ENCODE results near the gene HMGCR.

HMGCR gene

GRCh38 chr5:75341934-75342333, 4.9 kb downstream of the HMGCR start:
- no peak for DNase-seq

GRCh38 chr5:75342836-75343235, 5.8 kb downstream of the HMGCR start:
- no peak for DNase-seq

- no peak for DNase-seq
Measured at GRCh38 chr5:75348241-75348640, 11.2 kb downstream of the HMGCR start.

- DNase-seq = no peak
Measured at GRCh38 chr5:75349663-75350062, 12.6 kb downstream of the HMGCR start.

- no peak for DNase-seq
Measured at GRCh38 chr5:75351139-75351926, 14.3 kb downstream of the HMGCR start.

GRCh38 chr5:75355236-75355635, 18.2 kb downstream of the HMGCR start:
- DNase-seq = no peak

- DNase-seq = no peak
Measured at GRCh38 chr5:75356719-75357118, 19.7 kb downstream of the HMGCR start.

- no peak for DNase-seq
Measured at GRCh38 chr5:75358117-75358516, 21.1 kb downstream of the HMGCR start.

GRCh38 chr5:75361310-75361709, 24.3 kb downstream of the HMGCR start:
- no peak for DNase-seq

DNA sequence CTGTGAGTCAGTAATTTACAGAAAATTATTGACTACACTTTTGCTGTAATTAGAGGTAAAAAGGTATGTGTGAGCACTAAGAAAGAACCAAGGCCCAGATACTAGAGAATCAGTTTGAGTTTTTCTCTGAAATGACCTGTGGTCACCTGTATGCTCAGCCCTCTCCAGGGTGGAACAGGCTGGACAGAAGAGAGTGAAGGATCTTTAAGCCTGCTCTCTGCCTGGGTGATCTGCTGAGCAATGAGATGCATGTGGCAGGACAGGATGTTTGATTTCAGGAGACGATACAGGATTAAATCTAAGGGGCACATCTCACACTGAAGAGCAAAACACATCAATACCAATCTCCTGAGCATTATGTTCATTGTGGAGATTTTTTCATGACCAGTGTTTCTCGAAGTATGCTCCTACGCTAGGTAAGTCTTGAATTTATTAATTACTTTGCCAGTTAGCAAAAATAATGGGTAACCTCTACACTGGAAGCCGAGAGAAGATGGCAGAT, 25.5 kb downstream of the HMGCR start:
- DNase-seq = no peak

DNA sequence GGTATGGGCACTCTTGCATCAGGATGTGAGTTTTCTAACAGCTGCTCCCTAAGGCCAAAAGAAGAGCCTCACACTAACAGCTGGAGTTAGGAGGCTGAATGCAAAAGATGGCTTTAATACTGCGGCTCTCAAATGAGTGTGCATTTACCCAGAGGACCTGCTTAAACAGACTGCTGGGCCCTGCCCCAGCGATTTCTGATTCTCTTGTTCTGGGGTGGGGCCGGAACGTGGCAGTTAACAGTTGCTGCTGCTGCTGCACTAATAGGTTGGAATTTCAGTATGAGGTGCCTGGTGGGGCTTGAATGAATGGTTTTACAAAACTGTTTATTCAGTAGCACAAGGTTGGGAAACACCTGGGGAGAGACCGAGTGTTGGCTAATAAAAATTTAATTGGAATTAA, 26.1 kb downstream of the HMGCR start:
- DNase-seq = no peak

GRCh38 chr5:75363726-75364495, 26.9 kb downstream of the HMGCR start:
- no peak for DNase-seq

- no peak for DNase-seq
Measured at GRCh38 chr5:75364571-75365280, 27.7 kb downstream of the HMGCR start.

GRCh38 chr5:75365740-75366139, 28.7 kb downstream of the HMGCR start:
- no peak for DNase-seq

DNA sequence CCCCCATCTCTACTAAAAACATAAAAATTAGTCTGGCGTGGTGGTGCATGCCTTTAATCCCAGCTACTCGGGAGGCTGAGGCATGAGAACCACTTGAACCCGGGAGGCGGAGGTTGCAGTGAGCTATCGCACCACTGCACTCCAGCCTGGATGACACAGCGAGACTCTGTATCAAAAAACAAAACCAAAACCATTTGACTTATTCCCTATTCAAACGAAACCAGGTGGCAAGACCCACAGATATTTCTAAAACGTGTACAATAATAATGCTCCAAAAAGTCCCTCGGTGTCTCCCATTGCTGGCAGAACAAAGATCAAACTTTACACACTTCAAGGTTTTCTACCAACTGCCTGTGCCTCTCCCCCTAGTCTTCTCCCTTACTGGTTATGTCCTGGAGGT, 29.8 kb downstream of the HMGCR start:
- no peak for DNase-seq

DNA sequence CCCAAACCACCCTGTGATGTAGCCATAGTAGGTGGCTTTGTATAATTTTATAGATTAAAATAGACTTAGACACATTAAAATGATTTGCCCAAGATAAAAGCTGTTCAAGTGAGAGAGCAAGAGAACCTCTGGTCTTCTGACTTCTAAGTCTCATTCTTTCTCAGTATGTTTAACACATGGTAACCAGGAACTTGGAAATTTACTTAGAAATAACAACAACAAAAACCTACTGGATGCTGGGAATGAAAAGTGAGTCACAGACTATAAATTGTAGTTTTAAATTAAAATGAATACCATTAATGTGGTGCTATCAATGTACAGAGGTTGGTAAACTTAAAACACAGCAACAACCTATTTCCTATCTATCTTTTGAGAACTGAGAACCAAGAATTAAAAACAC, 30.4 kb downstream of the HMGCR start:
- DNase-seq = no peak

DNA sequence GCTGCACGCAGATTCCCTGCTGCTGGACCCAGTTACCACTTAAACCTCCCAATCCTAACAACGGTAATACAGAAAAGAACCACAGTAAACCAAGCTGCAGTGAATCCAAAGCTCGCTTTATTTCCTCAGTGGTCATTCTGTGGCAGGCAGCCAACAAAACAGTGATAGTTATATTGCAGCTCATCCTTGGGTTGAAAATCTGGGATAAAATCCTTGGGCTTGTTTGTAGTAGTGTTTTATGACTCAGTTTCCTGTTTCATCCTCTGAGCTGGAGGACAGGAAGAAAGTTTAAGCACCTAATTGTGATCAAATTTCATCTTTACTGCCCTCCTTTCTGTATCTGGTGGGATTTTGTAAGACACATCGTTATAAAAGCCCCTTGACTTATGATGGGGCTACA, 31.4 kb downstream of the HMGCR start:
- DNase-seq = no peak

GRCh38 chr5:75373862-75374261, 36.8 kb downstream of the HMGCR start:
- DNase-seq = no peak

GRCh38 chr5:75374394-75374814, 37.4 kb downstream of the HMGCR start:
- DNase-seq = no peak

DNA sequence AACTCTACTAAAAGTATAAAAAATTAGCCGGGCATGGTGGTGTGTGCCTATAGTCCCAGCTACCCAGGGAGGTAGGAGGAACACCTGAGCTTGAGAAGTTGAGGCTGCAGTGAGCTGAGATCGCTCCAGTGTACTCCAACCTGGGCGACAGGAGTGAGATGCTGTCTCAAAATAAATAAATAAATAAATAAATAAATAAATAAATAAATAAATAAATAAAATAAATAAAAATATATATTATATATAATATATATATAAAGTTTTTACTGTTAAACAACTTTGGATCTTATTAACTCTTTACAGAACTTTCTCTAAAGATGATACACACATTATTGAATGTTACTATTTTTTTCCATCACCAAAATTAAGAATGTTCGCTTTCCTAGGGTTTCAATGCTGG, 38.4 kb downstream of the HMGCR start:
- no peak for DNase-seq

DNA sequence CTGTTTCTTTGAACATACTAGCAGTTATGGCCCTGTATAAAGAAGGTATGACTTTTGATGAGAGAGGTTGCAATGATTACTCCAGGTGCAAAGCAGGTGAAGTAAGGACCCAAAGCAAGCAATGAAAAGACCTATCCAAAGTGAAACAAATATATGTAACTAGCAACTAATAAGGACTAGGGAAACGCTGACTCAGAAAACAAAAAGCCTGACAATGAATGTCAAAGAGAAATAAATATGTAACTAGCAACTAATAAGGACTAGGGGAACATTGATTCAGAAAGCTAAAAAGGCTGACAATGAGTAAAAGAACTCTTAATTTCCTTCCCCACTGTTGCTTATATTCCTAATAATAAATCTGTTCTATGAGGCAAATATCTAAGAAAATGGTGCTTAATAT, 43.1 kb downstream of the HMGCR start:
- no peak for DNase-seq

DNA sequence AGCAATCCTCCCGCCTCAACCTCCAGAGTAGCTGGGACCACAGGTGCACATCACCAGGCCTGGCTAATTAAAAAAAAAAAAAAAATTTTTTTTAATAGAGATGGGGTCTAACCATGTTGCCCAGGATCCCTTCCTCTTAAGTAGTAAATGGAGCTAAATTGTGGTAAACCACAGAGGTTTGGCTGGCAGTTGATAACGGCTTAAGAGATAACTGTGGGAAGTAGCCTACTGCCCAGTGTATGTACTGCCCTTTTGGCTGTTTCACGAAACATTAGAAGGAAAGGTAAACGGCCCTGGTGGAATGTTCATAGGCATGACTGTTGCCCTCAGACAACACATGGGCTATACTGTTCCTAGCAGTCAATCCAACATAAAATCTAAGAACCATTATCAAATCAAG, 44.4 kb downstream of the HMGCR start:
- DNase-seq = no peak

GRCh38 chr5:75384218-75384617, 47.2 kb downstream of the HMGCR start:
- no peak for DNase-seq

GRCh38 chr5:75387806-75388205, 50.8 kb downstream of the HMGCR start:
- no peak for DNase-seq
